Inferior parietal cortex (tissue), 1 donor: ENCODE data around the gene VAMP2.

Experiments used
- DNase-seq: peaks from one replicate; pipeline ENCODE4 v3.0.0-alpha.2; 2016; ENCODE audit errors: extremely low spot score

VAMP2 gene

DNA sequence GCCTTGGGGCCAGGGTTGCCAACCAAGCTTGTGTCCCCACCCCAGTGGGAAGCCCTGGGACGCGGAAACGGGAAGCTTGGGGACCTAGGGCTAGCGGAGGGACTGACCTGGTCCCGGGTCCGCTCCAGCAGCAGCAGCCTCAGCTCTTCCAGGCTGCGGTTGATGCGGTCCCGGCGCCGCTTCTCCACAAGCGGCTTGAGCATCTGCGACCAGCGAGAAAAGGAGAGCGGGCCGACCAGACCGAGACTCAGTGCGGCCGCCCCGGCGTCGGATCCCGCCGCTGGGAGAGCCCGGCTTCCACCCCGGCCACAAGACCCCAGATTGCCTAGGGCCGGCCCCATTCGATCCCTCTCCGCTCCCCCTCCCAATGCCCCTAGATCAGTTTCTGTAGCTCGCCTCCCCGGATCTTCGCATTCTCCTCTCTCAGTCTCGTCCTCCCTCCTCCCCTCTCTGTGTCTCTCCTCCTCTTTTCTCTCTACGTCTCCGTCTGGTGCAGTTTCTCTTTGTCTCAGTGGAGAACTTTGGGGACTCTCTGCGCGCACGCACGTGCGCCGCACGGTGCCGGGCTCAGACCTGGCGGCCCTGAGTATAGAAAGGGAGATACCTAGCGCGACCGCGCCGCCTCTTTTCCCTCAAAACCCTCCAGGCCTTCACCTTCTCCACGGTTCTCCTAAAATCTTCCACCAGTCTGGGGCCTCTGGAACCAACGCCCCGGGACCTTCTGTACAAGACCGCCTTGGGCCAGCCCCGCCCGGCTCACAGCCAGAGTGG lies 39.6 kb downstream of the VAMP2 start:
- no peak for DNase-seq

DNA sequence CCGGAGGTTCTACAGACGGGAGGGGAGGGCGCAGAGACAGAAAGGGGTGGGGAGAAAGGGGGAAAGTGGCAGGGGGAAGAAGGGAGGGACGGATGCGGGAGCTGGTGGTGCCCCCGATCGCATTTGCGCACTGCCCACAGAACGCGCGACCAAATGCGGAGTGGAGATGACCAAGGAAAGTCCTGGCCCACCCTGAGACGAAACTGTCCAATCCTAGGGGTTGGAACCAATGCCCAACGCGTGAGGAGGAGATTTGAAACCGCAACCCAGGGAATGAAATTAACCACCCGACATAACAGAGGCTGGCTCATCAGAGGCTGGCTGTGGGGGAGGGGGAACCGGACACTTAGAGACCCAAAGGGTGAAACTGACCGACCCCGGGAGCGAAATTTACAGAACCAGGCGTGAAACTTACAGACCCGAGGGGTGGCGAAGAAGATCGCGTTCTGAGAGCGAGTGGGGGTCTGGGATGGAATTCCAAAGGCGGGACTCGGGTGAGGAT lies 40.3 kb downstream of the VAMP2 start:
- no peak for DNase-seq

DNA sequence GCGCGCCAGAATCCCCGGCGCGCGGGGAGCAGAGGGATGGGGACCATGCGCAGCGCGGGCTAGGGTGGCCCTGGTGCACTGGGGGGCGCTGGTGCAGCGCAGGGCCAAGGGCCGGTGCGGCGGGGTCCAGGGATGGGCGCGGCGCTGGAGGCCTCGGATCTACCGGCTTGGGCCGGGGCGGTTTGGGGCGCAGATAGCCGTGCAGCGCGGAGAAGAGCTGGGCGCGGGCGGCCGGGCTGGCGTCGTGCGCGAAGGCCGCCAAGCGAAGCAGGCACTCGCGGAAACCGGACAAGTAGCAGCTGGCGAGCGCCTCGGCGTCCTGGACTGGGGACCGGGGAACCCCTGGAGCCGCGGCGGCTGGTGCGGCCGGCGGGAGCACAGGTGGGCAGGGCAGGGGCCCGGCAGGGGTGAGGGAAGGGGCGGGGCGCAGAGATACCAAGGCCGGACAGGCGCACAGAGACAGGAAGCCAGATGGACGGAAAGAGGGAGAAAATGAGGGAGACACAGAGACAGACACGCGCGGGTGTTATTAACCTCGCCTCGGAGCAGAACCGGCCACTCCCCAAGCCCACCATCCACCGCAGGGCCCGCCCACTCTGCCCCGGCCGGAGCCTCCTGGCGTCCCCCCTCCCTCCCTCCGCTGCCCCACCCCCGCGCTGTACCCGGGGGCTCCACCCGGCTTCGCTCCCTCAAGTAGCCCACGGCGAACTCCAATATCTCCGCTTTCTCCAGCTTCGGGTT lies 40.9 kb downstream of the VAMP2 start:
- DNase-seq: peak; percentile 62

DNA sequence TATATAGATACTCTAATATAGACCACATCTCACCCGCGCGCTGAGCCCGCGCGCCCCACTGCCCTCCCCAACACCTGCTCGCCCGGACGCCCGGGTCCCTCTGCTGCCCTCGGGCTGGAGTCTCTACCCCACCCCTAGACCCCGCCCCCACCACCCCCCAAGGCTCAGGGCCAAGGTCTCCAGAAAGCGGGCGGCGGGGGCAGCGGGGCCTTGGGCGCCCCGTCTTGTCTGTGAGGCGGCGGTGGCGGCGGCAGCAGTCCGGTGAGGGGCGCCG lies 41.4 kb downstream of the VAMP2 start:
- DNase-seq: no peak

DNA sequence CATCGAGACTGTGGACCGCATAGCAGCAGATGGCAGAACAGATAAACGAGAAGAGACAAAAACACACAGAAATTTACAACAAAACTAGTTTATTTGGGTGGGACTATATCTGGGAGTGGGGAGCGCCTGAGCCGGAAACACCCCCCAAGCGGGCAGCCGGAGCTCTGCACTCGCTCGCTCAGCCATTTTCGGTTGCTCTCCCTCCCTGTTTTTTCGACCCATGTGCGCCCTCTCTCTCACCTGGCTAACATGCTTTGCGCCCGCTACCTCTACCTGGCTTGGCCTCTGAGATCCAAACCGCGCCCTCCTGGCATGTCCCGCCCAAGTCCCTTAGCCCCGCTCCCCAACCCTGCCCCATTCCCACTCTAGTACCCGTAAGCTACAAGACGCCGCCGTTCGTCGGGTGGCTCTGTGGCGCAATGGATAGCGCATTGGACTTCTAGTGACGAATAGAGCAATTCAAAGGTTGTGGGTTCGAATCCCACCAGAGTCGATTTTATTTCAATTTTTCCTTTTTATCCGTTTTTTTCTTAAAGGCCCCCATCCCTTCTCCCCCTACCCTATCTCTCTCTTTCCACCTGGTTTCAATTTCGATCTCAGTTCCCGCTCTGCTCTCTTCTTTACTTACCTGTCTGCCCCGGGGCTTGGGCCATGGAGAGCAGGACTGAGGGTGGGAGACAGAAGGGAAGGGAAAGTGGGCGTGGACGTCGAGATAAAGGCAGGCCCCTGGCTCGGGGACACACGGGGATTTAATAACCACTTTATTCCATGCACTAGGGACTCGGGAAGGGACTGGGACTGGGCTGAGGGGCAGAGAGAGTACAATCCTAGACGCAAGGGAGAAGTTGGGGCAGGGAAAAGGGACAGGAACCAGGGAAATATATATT lies 42.0 kb downstream of the VAMP2 start:
- peak; percentile 65 for DNase-seq

DNA sequence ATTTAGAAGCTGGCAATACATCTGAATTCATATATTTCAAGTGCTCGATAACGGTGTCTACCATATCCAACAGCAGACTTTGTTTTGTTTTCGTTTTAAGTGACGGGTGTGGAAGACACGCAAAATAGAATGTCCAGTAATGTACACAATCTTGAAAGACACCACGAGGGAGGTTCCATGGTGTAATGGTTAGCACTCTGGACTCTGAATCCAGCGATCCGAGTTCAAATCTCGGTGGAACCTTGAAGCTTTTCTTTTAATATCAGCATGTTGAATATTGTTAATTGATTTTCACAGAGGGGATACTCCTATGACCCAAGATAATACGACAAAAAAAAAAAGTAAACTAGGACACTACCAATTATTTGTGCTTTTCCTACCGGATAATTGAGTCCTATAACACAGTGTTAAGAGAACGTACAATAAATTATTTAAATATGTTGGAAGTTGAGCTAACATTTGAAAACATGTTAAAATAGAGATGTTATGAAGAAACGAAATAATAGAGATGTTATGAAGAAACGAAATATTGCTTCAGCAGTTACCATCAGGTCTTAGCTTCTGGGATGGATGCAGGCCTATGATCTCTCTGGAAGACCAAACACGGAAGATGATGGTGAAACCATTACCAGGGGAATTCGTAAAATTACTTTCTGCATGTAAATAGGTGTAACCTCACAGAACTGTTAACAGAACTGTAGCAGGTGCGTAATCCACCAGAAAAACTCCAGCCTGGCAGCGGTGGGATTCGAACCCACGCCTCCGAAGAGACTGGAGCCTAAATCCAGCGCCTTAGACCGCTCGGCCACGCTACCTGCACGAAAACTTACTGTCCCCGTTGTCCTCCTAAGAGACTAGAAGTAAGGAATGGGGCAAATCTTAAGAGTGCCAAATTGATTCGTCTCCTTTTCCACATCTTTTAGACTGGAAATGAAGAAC lies 42.9 kb downstream of the VAMP2 start:
- peak; percentile 95 for DNase-seq

DNA sequence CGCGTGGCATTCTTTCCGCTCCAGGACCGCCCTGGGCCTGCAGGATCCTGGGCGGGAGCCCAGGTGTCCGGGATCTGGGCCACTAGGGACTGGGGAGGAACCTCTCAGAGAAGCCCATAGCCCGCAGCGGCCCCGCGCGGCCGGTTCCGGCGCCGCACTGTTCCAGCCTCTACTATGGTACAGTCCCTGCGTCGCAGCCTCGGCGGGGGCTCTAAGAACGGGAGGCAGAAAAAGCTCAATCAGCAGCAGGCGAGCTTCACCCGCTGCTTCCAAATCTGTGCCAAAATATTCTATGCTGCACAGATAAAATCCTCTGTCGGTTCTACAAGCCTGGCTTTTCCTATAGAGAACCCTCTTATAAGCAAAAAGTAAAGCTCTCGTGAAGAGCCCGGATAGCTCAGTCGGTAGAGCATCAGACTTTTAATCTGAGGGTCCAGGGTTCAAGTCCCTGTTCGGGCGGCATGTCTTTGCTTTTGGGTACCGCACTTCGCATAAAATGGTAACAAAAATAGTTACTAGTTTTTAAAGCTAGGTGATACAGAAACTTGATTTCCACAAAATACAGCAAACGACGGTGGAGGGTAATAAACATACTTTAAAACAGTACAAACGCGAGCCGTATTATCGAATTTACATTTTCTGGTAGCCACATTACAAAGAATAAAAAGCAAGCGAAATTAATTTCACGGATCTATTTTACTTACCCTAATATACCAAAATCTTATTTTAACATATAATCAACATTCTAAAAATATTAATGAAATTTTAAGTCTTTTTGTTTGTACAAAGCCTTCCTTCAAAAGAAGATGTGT lies 43.8 kb downstream of the VAMP2 start:
- DNase-seq: peak; percentile 93

DNA sequence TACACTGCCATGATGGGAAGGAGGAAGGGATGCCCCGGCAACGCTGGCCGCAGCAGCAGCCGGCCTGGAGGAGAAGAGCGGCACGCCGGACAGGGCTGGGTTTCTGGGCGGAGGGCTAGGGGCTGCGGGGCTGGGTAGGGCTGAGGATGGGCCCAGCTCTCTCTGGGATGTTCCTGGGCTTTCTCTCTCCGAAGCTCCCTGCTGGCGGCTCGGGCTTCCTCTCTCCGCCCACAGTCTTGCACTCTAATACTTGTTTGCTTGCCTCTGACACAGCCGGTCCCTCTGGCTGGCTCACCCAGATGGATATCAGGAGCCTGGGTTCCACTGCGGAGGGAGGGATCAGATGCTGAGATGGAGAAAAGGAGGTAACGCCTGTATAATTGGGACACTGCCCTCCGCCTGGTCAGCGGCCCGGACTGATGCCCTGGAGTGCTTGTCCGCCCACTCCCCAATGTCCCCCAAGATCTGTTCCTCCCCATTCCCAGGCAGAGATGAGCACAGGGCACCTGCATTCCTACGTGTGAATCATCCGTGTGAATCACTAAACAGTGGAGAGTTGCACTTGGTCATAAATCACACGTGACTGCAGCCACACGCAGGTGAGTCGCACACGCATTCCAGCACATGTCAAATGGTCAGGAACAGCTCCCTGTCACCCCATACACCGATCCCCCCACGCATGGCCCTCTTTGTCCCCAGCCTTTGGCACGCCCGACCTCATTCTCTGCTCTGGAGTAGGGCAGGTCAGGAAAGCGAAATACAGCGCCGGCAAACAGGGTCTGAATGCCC lies 44.6 kb downstream of the VAMP2 start, which contains the start of gene ALOXE3:
TSS of gene ALOXE3 (minus strand) at position 535 of the 789 bp plus-strand sequence. CDS start at position 11, 524 bp downstream.
- DNase-seq: peak; percentile 27

DNA sequence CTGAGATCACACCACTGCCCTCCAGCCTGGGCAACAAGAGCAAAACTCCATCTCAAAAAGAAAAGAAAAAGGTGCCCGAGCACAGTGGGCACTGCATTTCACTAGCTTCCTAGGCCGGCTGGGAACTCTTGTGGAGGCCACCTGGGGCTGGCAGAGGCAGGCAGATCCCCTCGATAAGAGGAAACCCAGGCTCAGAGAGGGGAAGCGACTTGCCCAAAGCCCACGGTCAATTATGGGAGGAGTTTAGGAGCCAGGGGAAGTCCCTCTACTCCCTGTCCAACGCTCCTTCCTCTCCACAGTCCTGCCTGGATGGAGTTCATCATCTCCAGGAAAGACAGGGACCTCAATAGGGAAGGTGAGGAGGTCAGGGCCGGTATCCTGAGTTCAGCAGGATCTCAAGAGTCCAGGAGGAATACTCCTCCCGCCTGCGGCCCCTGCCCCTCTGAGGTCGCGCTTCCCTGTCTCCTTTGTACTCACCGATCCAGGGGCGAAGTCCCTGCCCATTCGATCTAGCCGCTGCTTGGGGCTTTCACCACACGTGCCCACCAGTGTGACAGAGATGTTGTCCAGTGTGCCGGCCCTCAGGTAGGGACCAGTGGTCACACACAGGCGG lies 45.3 kb downstream of the VAMP2 start:
- no peak for DNase-seq

DNA sequence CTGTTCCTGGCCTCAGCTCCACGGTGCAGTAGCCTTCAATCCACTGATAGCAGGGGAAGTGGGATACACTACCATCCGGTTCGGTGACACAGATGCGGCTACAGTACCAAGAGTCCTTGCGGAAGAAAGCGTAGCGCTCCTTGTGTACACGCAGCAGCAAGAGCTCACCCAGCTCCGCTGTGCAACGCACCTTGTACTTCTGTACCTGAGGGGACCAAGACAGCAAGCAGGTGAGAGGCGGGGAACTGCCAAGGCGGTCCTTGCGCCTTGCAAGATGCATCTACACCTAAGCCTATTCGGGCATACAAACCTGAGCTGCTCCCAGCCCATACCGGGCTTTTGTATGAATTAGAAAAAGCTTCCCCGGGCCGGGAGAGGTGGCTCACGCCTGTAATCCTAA lies 46.0 kb downstream of the VAMP2 start:
- no peak for DNase-seq

DNA sequence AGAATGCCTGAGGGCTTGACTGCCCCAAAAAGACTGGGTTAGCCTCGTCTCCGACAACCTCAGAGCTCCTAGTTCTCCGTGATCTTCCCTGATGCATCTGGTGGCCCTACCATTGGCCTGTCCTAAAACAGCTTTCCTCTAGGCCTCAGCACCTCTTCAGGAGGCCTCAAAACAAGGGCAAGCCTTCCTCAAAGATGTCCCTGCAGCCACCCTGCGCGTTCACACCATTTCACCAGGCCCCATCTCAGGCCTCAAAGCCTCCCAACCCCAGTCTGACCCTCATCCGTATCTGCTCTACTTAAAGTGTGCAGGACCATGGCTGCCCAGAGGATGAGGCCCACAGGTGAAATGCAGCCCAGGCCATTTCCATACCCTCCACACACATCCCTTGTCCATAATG lies 51.8 kb downstream of the VAMP2 start:
- no peak for DNase-seq

DNA sequence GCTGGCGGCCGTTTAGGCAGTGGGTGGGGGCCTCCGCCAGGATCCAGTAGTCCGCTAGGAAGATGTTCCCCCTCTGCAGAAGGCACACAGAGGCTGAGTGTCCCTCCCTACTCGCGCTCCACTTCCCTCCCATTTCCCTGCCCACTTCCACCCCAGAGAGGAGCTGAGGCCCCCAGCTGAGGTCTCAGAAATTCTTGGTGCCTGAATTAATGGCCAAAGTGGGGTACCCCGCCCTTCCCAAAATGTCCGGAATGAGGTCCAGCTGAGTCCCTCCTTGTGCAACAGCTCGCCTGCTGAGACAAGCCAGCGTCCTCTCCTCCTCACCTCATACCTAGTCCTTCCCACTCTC lies 52.3 kb downstream of the VAMP2 start:
- no peak for DNase-seq

DNA sequence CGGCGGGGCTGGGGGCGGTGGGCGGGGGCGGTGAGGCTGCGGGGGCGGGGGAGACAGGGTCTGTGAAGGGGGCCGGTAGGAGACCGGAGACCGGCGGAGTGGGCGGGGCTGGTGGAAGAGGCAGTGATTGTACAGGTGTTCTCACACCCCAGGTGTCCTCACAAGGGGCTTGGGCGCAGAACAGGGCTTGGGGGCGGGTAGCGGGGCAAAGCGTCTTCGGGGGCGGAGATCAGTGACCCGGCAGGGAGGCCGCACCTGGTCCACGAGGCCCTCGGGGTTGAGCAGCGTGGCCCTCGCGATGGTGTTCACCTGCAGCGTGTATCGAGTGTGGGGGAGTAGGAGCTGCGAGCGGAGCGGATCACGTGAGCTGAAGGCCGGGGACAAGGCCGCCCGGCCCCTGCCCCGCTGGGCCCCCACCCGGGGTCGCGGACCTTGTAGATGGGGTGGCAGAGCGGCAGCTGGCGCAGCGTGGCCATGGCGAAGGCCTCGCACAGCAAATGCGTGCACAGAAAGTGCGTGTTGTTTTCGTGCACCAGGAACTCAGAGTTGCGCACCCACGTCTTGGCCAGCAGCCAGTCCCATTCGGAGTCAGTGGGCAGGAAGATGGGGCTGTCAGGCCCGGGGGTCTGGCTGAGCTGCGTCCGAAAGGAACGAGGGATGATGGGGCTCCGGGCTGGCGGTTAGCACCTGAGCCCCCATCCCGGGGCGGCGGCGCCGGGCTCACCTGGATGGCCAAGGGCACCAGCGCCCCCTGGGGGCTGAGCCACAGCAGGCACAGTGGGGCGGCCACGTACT lies 52.9 kb downstream of the VAMP2 start:
- DNase-seq: no peak
